NB4 (cell line): ENCODE measurements around the gene OLIG3.

ENCODE experiments used
- DNase-seq: peaks from one replicate; pipeline ENCODE4 v3.0.0; 2010; ENCODE audit warnings: low read depth
- H3K4me3 ChIP-seq: one replicate; pipeline ENCODE4 v1.5.1; 2011; ENCODE audit warnings: mild to moderate bottlenecking, low read depth, low read length, moderate library complexity
- MYC ChIP-seq: IDR thresholded peaks from 2 replicates; pipeline ENCODE4 v1.6.1; 2011; ENCODE audit warnings: low read depth, low read length
- POLR2A ChIP-seq: IDR thresholded peaks from 2 replicates; pipeline ENCODE4 v1.6.1; 2011; ENCODE audit warnings: mild to moderate bottlenecking; ENCODE audit not compliant: insufficient read length; ENCODE audit errors: extremely low read depth
- TF ChIP-seq, protein P1 (sequence below): IDR thresholded peaks from one replicate; pipeline ENCODE4 v1.5.1; 2012; ENCODE audit warnings: low read depth, low read length
- TF ChIP-seq, protein P2 (sequence below): IDR thresholded peaks from 2 replicates; pipeline ENCODE4 v1.6.1; 2011; ENCODE audit warnings: low read depth, low read length

OLIG3 gene

DNA sequence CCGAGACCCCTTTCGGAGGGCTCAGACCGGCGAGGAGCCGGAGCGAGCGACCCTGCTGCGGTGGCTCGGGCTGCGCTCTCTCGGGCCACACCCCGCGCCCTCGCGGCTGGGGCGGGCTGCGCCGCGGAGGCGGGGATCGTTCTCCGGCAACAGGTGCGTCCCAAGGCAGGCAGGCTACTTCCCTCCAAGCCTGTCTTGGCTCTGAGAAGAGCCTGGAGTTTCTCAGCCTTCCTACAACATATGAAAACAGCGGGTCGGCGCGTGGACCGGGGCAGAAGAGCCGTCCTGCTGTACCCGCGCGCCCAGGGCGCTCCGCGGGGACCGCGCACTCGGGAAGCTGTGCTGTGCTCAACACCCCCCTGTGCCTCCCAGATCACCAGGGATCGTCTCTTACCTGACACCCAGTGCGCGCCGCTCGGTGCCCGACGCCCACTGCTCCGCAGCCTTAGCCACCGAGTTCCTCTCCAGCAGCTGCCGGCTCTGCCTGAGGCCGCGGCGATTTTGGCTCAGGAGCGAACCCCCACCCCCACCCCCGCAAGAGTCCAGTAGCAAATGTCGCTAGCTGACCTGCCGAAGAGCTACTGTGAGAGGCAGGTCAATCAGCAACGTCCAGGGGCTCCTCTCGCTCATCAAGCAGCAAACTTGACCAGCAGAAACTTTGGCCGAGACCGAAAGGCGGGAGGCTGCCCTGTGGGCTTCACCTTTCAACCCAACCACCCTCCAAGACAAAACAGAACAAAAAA lies 3.7 kb upstream of the OLIG3 start:
- TF ChIP-seq, protein P1, sequence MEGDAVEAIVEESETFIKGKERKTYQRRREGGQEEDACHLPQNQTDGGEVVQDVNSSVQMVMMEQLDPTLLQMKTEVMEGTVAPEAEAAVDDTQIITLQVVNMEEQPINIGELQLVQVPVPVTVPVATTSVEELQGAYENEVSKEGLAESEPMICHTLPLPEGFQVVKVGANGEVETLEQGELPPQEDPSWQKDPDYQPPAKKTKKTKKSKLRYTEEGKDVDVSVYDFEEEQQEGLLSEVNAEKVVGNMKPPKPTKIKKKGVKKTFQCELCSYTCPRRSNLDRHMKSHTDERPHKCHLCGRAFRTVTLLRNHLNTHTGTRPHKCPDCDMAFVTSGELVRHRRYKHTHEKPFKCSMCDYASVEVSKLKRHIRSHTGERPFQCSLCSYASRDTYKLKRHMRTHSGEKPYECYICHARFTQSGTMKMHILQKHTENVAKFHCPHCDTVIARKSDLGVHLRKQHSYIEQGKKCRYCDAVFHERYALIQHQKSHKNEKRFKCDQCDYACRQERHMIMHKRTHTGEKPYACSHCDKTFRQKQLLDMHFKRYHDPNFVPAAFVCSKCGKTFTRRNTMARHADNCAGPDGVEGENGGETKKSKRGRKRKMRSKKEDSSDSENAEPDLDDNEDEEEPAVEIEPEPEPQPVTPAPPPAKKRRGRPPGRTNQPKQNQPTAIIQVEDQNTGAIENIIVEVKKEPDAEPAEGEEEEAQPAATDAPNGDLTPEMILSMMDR = no peak
- TF ChIP-seq, protein P2, sequence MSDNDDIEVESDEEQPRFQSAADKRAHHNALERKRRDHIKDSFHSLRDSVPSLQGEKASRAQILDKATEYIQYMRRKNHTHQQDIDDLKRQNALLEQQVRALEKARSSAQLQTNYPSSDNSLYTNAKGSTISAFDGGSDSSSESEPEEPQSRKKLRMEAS = no peak
- TF ChIP-seq MYC (no peak), POLR2A (no peak)
- H3K4me3 ChIP-seq = no peak overlapping the region
- DNase-seq = no peak

DNA sequence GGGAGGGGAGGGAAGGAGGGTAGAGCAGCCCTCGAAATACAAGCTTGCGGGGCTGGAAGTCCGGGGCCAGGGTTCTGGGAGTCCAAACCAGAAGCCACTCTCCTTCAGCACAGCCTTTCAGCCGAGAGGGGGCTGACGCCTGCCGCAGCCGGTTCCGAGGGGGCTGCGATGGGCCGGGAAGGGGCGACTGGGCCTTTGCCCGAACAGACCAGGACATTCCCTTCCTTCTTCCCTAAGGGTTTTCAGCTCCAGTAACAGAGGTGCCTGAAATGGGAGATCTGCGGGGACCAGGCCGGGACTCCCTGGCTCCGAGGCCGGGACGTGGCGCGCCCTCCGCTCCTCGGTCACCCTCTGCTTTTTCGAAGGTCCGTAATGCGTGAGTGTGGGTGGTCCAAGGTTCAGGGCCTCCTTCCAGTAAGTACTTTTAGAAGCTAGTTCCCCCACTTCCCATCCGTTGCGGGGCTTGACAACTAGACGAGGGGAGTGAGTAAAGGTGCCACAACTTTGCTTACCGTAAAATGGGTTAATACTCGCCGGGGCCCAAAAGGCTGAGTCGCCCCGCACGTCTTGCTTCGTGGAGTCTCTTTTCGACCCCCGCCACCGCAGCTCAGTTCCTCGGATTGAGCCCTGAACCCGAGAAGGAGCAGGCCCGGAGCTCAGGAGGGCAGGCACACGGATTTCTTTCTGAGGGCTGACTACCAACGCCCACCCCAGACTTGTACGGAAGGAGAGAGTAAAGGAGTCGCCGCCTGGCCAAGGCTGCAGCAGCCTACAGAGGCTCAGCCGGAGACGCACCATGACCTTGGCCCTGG lies 2.9 kb upstream of the OLIG3 start:
- no peak for TF ChIP-seq MYC
- no peak for TF ChIP-seq POLR2A
- TF ChIP-seq, protein P1 = no peak

DNA sequence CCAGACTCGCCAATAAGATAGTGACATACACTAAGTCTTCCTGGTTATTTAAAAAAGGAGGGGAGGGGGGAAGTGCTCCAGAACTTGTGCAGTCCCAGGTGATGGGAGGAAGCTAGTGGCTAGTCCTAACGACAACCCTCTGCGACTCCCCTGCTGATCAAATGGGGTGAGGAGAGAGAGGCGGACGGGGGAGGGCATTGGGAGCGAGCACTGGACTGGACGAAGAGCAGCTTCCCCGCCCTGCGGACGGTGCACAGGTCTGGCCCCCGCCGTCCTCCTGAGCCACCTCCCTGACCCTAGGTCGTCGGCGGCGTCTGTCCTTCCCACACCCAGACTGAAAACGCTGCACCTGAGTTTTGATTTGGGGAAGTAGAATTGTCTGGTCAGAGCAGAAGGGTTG lies 2.2 kb upstream of the OLIG3 start:
- TF ChIP-seq POLR2A (no peak), MYC (no peak)
- TF ChIP-seq, protein P1 = no peak
- TF ChIP-seq, protein P2 = no peak
- no peak for DNase-seq
- H3K4me3 ChIP-seq = no peak overlapping the region

More for the DNA sequence above, 2.9 kb upstream of the OLIG3 start:
- DNase-seq = no peak
- no peak overlapping the region for H3K4me3 ChIP-seq

DNA sequence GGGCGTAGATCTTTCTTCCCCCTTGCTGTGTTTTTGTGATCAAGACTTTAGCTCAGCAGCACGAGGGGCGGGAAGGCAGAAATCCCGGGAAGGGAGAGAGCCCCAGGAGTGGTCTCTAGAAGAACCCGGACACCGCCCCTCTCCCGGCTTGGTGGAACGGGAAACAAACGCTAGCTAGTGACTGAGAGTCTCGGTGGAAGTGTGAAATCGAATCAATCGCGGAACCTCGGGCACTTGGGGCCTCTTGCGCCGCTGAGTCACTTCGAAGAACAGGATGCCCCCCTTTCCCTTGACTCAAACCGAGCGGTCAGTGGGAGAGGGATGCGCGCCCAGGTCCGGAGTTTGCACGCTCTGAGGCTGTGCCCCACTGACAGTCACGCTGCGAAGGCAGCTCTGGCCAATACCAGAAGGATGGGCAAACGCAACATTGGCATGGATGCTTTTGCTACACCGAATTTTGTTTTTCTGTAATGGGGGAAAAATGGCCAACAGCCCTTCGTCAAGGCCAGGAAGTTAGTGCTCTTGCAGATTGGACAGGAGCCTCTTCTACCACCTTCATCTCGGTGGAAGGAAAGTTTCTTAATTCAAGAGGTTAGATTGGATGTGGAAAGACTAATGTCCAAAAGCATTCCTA lies 1.6 kb upstream of the OLIG3 start:
- TF ChIP-seq, protein P2 = no peak
- TF ChIP-seq POLR2A (no peak), MYC (no peak)
- TF ChIP-seq, protein P1 = no peak
- DNase-seq = no peak
- no peak overlapping the region for H3K4me3 ChIP-seq

DNA sequence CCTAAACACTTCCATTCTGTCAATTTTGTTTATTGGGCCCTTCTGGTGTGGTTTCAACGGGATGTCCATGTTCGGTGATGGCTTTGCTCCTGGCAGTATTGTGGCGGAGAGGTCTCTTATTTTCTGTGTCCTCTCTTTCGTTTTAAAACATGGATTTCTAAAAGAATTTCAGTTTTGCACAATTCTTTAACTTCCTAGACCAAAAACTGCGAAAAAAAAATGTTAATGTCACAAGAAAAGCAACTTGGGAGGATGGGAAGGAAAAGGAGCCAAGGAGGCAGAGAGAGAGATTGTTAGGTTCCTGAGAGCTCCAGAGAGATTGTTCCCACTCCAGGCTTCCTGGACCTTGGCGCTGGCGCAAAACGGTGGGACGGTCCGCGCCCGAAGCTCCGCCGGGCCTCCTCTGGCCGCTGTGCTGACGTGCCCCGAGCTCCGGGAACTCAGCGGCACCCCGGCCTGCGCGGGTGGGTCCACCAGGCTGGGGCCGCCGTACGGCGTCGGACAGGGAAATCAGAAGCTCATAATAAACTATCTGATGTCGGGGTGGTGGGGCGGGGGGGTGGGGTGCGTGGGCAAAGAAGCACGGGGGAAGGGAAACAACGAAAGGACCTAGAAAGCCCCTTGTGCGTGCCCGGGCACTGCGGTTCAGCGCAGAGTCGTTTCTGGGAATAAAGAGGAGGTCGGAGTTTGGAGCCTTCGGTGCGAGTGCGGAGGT lies 951 bp upstream of the OLIG3 start:
- no peak for TF ChIP-seq POLR2A
- TF ChIP-seq, protein P2 = no peak
- TF ChIP-seq, protein P1 = no peak
- no peak for TF ChIP-seq MYC
- DNase-seq = no peak
- H3K4me3 ChIP-seq = no peak overlapping the region
